Measurements from ENCODE around the gene SLC27A6.

SLC27A6 gene

DNA sequence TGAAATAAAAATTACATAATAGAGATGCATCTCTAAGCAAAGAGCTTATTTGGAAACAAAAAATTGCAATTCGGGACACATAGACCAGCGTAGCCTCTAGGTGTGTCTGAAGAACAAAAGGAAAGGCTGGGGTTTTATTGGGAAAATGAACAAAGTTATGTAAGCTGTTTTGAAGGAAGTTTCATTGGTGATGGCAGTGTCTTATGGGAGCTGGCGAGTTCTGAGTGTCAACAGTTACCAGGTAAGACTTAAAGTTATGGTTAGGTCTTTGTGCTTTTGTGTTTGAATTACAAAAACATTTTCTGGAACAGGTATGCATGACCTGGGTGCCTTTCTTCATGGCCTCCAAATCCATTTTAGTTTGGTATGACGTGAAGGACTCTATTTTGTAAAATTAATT lies 48.9 kb downstream of the SLC27A6 start:
- Histone ChIP-seq H3K9ac (ENCODE audit: low read length) (no peak overlapping the region), H2BK5ac (ENCODE audit: low read depth, low read length, poor library complexity, severe bottlenecking) (no peak overlapping the region), H2AFZ (ENCODE audit: low read depth, low read length) (no peak overlapping the region), H4K8ac (ENCODE audit: low read length) (no peak overlapping the region), H3K27ac (ENCODE audit: low read length, poor library complexity, severe bottlenecking) (no peak overlapping the region), H2BK15ac (ENCODE audit: low read depth, poor library complexity, severe bottlenecking) (no peak overlapping the region), H2BK120ac (ENCODE audit: low read depth, low read length) (no peak overlapping the region), H4K91ac (ENCODE audit: low read length) (no peak overlapping the region), H3K4ac (ENCODE audit: low read depth in 1 of 2, low read length in 2 of 2) (no peak overlapping the region), H2AK5ac (ENCODE audit: low read length, severe bottlenecking) (no peak overlapping the region), H2BK12ac (ENCODE audit: low read length in 2 of 2) (no peak overlapping the region), H3K18ac (ENCODE audit: low read depth in 1 of 2, low read length in 2 of 2) (no peak overlapping the region), H3K27me3 (ENCODE audit: control insufficient read depth in 1 of 2, insufficient read depth in 1 of 2, low read length in 2 of 2) (no peaks in the 10 kb centered on the region), H3K4me3 (ENCODE audit: insufficient read depth in 1 of 2, low read depth in 1 of 2, low read length in 2 of 2) (no peak overlapping the region), H3K4me1 (ENCODE audit: control insufficient read depth, insufficient read depth, low read depth, low read length) (no peaks in the 10 kb centered on the region), H3K23ac (ENCODE audit: low read length in 2 of 2) (no peak overlapping the region), H3K36me3 (ENCODE audit: control insufficient read depth in 1 of 2, insufficient read depth in 2 of 2, low read depth in 1 of 2, low read length in 2 of 2) (no peaks in the 10 kb centered on the region), H3K9me3 (ENCODE audit: control insufficient read depth, low read length) (no peaks in the 10 kb centered on the region), H3K4me2 (ENCODE audit: low read length, poor library complexity, severe bottlenecking) (no peak overlapping the region), H3K14ac (ENCODE audit: low read length in 2 of 2) (no peak overlapping the region), H3K79me1 (replicated peaks; ENCODE audit: low read length, poor library complexity, severe bottlenecking) (no peaks in the 10 kb centered on the region)
- 94% methylated on average over 3 of the region's 4 CpGs for WGBS
- DNase-seq, result no peak

DNA sequence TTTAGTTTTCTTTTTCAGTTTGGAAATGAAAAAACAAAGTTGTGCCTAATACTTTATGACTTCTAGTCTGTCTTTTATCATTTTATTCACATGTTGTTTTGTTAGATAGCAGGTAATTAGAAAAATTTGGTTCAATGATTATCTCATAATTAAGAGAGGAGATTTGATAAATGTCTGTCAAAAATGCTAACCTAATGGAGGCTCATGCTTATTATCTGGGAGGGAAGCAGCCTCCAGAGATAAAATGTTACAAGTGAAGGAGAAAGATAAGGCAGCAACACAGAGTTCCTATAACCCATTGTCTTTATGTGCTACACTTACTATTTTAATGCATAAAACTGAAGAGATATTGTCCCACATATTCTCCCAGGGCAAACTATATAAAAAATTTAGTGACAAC lies 53.5 kb downstream of the SLC27A6 start:
- H2BK12ac ChIP-seq (ENCODE audit: low read length in 2 of 2), result no peak overlapping the region
- H3K36me3 ChIP-seq (ENCODE audit: control insufficient read depth in 1 of 2, insufficient read depth in 2 of 2, low read depth in 1 of 2, low read length in 2 of 2), result no peaks in the 10 kb centered on the region
- H2AFZ ChIP-seq (ENCODE audit: low read depth, low read length), result no peak overlapping the region
- no peak for DNase-seq
- no peak overlapping the region for H2BK120ac ChIP-seq (ENCODE audit: low read depth, low read length)
- no peak overlapping the region for H3K4me2 ChIP-seq (ENCODE audit: low read length, poor library complexity, severe bottlenecking)
- no peak overlapping the region for H3K4me3 ChIP-seq (ENCODE audit: insufficient read depth in 1 of 2, low read depth in 1 of 2, low read length in 2 of 2)
- H3K9me3 ChIP-seq (ENCODE audit: control insufficient read depth, low read length), result no peaks in the 10 kb centered on the region
- H3K4ac ChIP-seq (ENCODE audit: low read depth in 1 of 2, low read length in 2 of 2), result no peak overlapping the region
- no peak overlapping the region for H2BK5ac ChIP-seq (ENCODE audit: low read depth, low read length, poor library complexity, severe bottlenecking)
- H4K8ac ChIP-seq (ENCODE audit: low read length), result no peak overlapping the region
- H4K91ac ChIP-seq (ENCODE audit: low read length), result no peak overlapping the region
- no peak overlapping the region for H3K27ac ChIP-seq (ENCODE audit: low read length, poor library complexity, severe bottlenecking)
- no peaks in the 10 kb centered on the region for H3K79me1 ChIP-seq (replicated peaks; ENCODE audit: low read length, poor library complexity, severe bottlenecking)
- no peaks in the 10 kb centered on the region for H3K27me3 ChIP-seq (ENCODE audit: control insufficient read depth in 1 of 2, insufficient read depth in 1 of 2, low read length in 2 of 2)
- no peak overlapping the region for H2BK15ac ChIP-seq (ENCODE audit: low read depth, poor library complexity, severe bottlenecking)
- no peak overlapping the region for H2AK5ac ChIP-seq (ENCODE audit: low read length, severe bottlenecking)
- H3K4me1 ChIP-seq (ENCODE audit: control insufficient read depth, insufficient read depth, low read depth, low read length), result no peaks in the 10 kb centered on the region
- H3K18ac ChIP-seq (ENCODE audit: low read depth in 1 of 2, low read length in 2 of 2), result no peak overlapping the region
- no peak overlapping the region for H3K23ac ChIP-seq (ENCODE audit: low read length in 2 of 2)
- H3K9ac ChIP-seq (ENCODE audit: low read length), result no peak overlapping the region
- no peak overlapping the region for H3K14ac ChIP-seq (ENCODE audit: low read length in 2 of 2)

DNA sequence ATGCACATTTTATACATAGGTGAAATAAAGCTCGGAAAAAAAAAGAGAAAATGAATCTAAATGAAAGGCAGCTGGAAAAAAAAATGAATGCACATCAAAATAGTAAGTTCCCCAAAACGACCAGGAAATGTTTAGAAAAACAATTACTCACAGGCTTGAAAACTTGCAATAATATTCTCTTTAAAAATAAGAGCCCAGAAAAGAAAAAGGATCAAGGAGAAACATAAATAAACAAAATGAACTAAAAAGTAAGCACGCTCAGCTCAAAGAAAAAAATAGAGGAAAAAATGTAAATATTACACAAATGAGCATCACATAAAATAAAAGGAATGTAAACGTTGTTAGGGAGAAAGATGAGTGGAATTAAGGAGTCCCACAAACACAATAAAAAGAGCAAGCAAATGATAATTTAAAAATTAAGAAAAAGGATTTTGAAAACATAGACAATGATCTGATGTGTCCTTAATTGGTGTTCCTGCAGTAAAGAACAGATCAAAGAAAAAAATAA lies 54.2 kb downstream of the SLC27A6 start:
- Histone ChIP-seq H3K9me3 (ENCODE audit: control insufficient read depth, low read length) (no peaks in the 10 kb centered on the region), H2AK5ac (ENCODE audit: low read length, severe bottlenecking) (no peak overlapping the region), H3K14ac (ENCODE audit: low read length in 2 of 2) (no peak overlapping the region), H3K27me3 (ENCODE audit: control insufficient read depth in 1 of 2, insufficient read depth in 1 of 2, low read length in 2 of 2) (no peaks in the 10 kb centered on the region), H3K4me3 (ENCODE audit: insufficient read depth in 1 of 2, low read depth in 1 of 2, low read length in 2 of 2) (no peak overlapping the region), H2BK5ac (ENCODE audit: low read depth, low read length, poor library complexity, severe bottlenecking) (no peak overlapping the region), H3K18ac (ENCODE audit: low read depth in 1 of 2, low read length in 2 of 2) (no peak overlapping the region), H3K79me1 (replicated peaks; ENCODE audit: low read length, poor library complexity, severe bottlenecking) (no peaks in the 10 kb centered on the region), H4K91ac (ENCODE audit: low read length) (no peak overlapping the region), H2BK12ac (ENCODE audit: low read length in 2 of 2) (no peak overlapping the region), H3K4me2 (ENCODE audit: low read length, poor library complexity, severe bottlenecking) (no peak overlapping the region), H3K4ac (ENCODE audit: low read depth in 1 of 2, low read length in 2 of 2) (no peak overlapping the region), H3K4me1 (ENCODE audit: control insufficient read depth, insufficient read depth, low read depth, low read length) (no peaks in the 10 kb centered on the region), H4K8ac (ENCODE audit: low read length) (no peak overlapping the region), H2BK15ac (ENCODE audit: low read depth, poor library complexity, severe bottlenecking) (no peak overlapping the region), H3K36me3 (ENCODE audit: control insufficient read depth in 1 of 2, insufficient read depth in 2 of 2, low read depth in 1 of 2, low read length in 2 of 2) (no peaks in the 10 kb centered on the region), H3K23ac (ENCODE audit: low read length in 2 of 2) (no peak overlapping the region), H3K9ac (ENCODE audit: low read length) (no peak overlapping the region), H3K27ac (ENCODE audit: low read length, poor library complexity, severe bottlenecking) (no peak overlapping the region), H2AFZ (ENCODE audit: low read depth, low read length) (no peak overlapping the region), H2BK120ac (ENCODE audit: low read depth, low read length) (no peak overlapping the region)
- DNase-seq, result peak; percentile 7
- WGBS, result no CpG with 5 or more reads among the region's 4 CpGs

- Histone ChIP-seq H3K27me3 (ENCODE audit: control insufficient read depth in 1 of 2, insufficient read depth in 1 of 2, low read length in 2 of 2) (no peaks in the 10 kb centered on the region), H3K36me3 (ENCODE audit: control insufficient read depth in 1 of 2, insufficient read depth in 2 of 2, low read depth in 1 of 2, low read length in 2 of 2) (no peaks in the 10 kb centered on the region), H3K4me2 (ENCODE audit: low read length, poor library complexity, severe bottlenecking) (no peak overlapping the region), H2AK5ac (ENCODE audit: low read length, severe bottlenecking) (no peak overlapping the region), H2BK120ac (ENCODE audit: low read depth, low read length) (no peak overlapping the region), H2AFZ (ENCODE audit: low read depth, low read length) (no peak overlapping the region), H2BK5ac (ENCODE audit: low read depth, low read length, poor library complexity, severe bottlenecking) (no peak overlapping the region), H3K4me1 (ENCODE audit: control insufficient read depth, insufficient read depth, low read depth, low read length) (no peaks in the 10 kb centered on the region), H3K18ac (ENCODE audit: low read depth in 1 of 2, low read length in 2 of 2) (no peak overlapping the region), H4K91ac (ENCODE audit: low read length) (no peak overlapping the region), H2BK15ac (ENCODE audit: low read depth, poor library complexity, severe bottlenecking) (no peak overlapping the region), H3K27ac (ENCODE audit: low read length, poor library complexity, severe bottlenecking) (no peak overlapping the region), H3K4me3 (ENCODE audit: insufficient read depth in 1 of 2, low read depth in 1 of 2, low read length in 2 of 2) (no peak overlapping the region), H3K23ac (ENCODE audit: low read length in 2 of 2) (no peak overlapping the region), H3K79me1 (replicated peaks; ENCODE audit: low read length, poor library complexity, severe bottlenecking) (no peaks in the 10 kb centered on the region), H3K4ac (ENCODE audit: low read depth in 1 of 2, low read length in 2 of 2) (no peak overlapping the region), H3K9me3 (ENCODE audit: control insufficient read depth, low read length) (no peaks in the 10 kb centered on the region), H3K9ac (ENCODE audit: low read length) (no peak overlapping the region), H3K14ac (ENCODE audit: low read length in 2 of 2) (no peak overlapping the region), H2BK12ac (ENCODE audit: low read length in 2 of 2) (no peak overlapping the region), H4K8ac (ENCODE audit: low read length) (no peak overlapping the region)
- DNase-seq, result no peak
- WGBS, result 96% methylated on average over 4 of the region's 4 CpGs
These were observed 55.4 kb downstream of the SLC27A6 start for GRCh38 chr5:129020683-129021082.
